Prostate gland (tissue), 2 donors: ENCODE results near the gene DSCAML1. TPM values are rescaled to one million over a fixed set of nuclear protein-coding genes. Genes with fewer than 3 reads are reported as not detected.

Experiments used
- DNase-seq: peaks from one replicate; pipeline ENCODE4 v3.0.0-alpha.2; 2019; ENCODE audit warnings: low spot score
- H3K27ac ChIP-seq, 2 donors: fragments of 200-600 bp; sonication (generic); 2 replicates each; pipeline ENCODE4 v1.5.1; 2017 to 2019
- H3K27me3 ChIP-seq: fragments of 200-600 bp; sonication (generic); replicated peaks from 2 replicates; pipeline ENCODE4 v1.5.1; 2019; ENCODE audit not compliant: insufficient read depth
- H3K36me3 ChIP-seq, 2 donors: fragments of 200-600 bp; sonication (generic); 1 replicate in 1 of 2; 2 replicates in 1 of 2; pipeline versions ENCODE4 v1.5.1 to v1.8.1; 2017 to 2019
- H3K4me1 ChIP-seq: fragments of 200-600 bp; sonication (generic); replicated peaks from 2 replicates; pipeline ENCODE4 v1.5.1; 2019
- H3K4me3 ChIP-seq, 2 donors: fragments of 200-600 bp; sonication (generic); 2 replicates each; pipeline ENCODE4 v1.5.1; 2017 to 2019
- H3K9me3 ChIP-seq: fragments of 200-600 bp; sonication (generic); 2 replicates; pipeline ENCODE4 v1.5.1; 2017
- CTCF ChIP-seq, 4 experiments: fragments of 200-600 bp in 2 of 4; fragments of 450-650 bp in 2 of 4; sonication (generic) in 2 of 4; IDR thresholded peaks; 1 replicate in 3 of 4; 2 replicates in 1 of 4; pipeline ENCODE4 v1.5.1; 2016 to 2019; ENCODE audit warnings: antibody characterized with exemption in 4 of 4, mild to moderate bottlenecking in 2 of 4, moderate library complexity in 2 of 4
- POLR2A ChIP-seq: fragments of 450-650 bp; IDR thresholded peaks from one replicate; pipeline ENCODE4 v1.6.1; 2016; ENCODE audit warnings: antibody characterized with exemption, mild to moderate bottlenecking
- POLR2AphosphoS5 ChIP-seq: sonication (generic); formaldehyde crosslinking; IDR thresholded peaks from one replicate; pipeline ENCODE4 v1.6.1; 2017; ENCODE audit warnings: antibody characterized with exemption
- WGBS: methylation state at CpG from one replicate; pipeline ENCODE4 v1.1.5; 2018; 5-methylcytosine and 5-hydroxymethylcytosine counted together
- intact Hi-C: fragments of 100-400 bp; cut with DNase I; formaldehyde crosslinking; loops from one replicate; pipeline ENCODE4 v1.14.2; 2022
- total RNA-seq, 2 donors: library from RNA; depleted of rRNA; stranded (reverse); fragments of >200 nt; gene quantifications; one replicate each; pipeline ENCODE4 v1.1.0, GENCODE V29; 2016

Gene DSCAML1
- total RNA-seq, 2 donors from 2014 or later: 0.14 to 2.8 TPM

- H3K36me3 ChIP-seq: peaks cover 5 to 8% of the 10 kb centered on the region in 2 donors
- H3K4me1 ChIP-seq: no peaks in the 10 kb centered on the region
- DNase-seq: no peak
- WGBS: 86% methylated on average over 10 of the region's 10 CpGs
- intact Hi-C loops: no loop called here
- no peak overlapping the region for H3K4me3 ChIP-seq
- TF ChIP-seq CTCF (IDR thresholded peaks at IDR 0.05): no peak
- TF ChIP-seq POLR2AphosphoS5: no peak
- TF ChIP-seq POLR2A: no peak
- no peak overlapping the region for H3K27ac ChIP-seq
- no peaks in the 10 kb centered on the region for H3K9me3 ChIP-seq
- no peaks in the 10 kb centered on the region for H3K27me3 ChIP-seq
These were observed 384.8 kb downstream of the DSCAML1 start for GRCh38 chr11:117412176-117412575.

DNA sequence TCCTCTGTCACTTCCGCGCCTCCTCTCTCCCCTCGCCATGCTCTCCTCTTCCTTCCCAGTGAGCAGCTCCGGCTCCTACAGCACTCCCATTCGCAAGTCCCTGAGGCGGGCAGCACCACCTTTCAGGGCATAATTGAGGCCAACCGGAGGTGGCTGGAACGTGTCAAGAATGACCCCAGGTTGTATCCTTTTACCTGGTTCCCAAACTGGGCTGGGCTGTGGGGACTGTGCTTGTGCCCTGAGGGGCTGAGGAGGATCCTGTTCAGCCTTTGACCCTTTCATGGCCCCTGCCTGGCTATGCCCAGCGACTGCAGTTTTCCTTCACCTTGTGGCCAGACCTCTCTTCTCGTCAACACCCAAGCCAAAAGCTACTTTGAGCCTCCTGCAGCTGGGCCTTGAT, 385.3 kb downstream of the DSCAML1 start:
- Histone ChIP-seq H3K27me3 (no peaks in the 10 kb centered on the region), H3K36me3 (peaks cover 5 to 8% of the 10 kb centered on the region in 2 donors), H3K4me1 (no peaks in the 10 kb centered on the region), H3K9me3 (no peaks in the 10 kb centered on the region), H3K27ac (no peak overlapping the region), H3K4me3 (no peak overlapping the region)
- intact Hi-C loops: no loop called here
- 82% methylated on average over 9 of the region's 10 CpGs for WGBS
- no peak for DNase-seq
- TF ChIP-seq POLR2A (no peak), CTCF (IDR thresholded peaks at IDR 0.05) (no peak), POLR2AphosphoS5 (no peak)

DNA sequence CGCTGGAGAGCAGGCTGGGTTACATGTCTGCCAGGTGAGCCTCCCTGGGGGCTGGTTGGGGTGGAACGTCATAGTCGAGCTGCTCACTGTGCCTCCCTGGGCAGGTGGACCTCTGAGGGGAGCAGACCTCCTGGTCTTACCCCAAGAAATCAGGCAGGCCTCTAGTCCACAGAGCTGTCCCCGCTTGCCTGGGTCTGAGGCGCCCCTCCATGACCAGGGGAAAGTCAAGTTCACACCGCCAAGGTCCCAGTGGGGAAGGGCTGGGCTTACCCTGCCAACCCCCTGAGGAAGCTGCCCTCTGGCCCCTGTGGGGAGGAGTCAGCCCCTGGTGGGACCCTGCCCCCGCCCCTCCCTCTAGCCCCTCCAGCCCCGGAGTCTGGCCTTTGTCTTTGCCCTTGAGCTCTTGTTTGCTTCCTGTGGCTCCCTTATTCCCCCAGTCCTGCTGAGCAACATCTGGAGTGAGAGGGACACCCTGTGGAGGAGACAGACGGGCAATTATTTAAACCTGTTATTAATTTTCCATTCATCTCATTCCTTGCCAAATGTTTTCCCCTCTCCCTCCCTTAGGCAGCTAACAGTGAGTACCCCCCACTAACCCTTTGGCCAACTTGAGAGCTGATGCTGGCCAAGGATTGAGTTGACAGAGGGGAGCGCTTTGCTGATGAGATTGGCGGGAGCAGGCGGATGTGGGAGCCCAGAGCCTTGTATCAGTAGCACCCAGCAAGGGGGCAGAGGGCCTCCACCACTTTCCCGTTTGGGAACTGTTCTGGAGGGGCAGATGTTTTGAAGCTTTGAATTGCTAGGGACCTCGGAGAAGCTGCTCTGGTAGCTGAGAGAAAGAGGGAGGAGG, 385.9 kb downstream of the DSCAML1 start:
- Histone ChIP-seq H3K27me3 (no peaks in the 10 kb centered on the region), H3K36me3 (peaks cover 5 to 8% of the 10 kb centered on the region in 2 donors), H3K4me3 (no peak overlapping the region), H3K4me1 (no peaks in the 10 kb centered on the region), H3K9me3 (no peaks in the 10 kb centered on the region), H3K27ac (no peak overlapping the region)
- no peak for TF ChIP-seq POLR2AphosphoS5
- no peak for TF ChIP-seq CTCF (IDR thresholded peaks at IDR 0.05)
- TF ChIP-seq POLR2A: no peak
- no peak for DNase-seq
- intact Hi-C loops: no loop called here
- 78% methylated on average over 13 of the region's 14 CpGs for WGBS

DNA sequence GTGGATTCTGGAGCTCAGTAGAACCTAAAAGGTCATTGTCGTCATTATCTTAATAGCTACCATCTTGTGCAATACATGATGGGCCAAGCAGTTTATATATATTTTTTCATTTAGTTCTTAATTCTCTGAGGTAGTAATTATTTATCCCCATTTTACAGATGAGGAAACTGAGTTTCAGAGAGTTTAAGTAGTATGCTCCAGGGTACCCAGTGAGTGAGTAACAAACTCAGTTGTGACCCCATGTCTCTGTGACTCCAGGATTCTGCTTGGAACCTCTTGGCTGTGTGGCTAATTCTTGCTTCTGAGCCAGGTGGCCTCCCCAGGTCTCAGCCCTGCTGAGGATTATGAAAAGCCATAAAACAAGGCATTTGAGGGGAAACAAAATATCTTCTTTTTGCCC, 386.8 kb downstream of the DSCAML1 start:
- WGBS: 100% methylated on average over 1 of the region's 1 CpG
- no peaks in the 10 kb centered on the region for H3K4me1 ChIP-seq
- no peaks in the 10 kb centered on the region for H3K27me3 ChIP-seq
- peaks cover 5 to 8% of the 10 kb centered on the region in 2 donors for H3K36me3 ChIP-seq
- TF ChIP-seq CTCF (IDR thresholded peaks at IDR 0.05) (no peak), POLR2AphosphoS5 (no peak), POLR2A (no peak)
- no peak for DNase-seq
- intact Hi-C loops: no loop called here
- H3K27ac ChIP-seq: no peak overlapping the region
- H3K4me3 ChIP-seq: no peak overlapping the region
- H3K9me3 ChIP-seq: no peaks in the 10 kb centered on the region

DNA sequence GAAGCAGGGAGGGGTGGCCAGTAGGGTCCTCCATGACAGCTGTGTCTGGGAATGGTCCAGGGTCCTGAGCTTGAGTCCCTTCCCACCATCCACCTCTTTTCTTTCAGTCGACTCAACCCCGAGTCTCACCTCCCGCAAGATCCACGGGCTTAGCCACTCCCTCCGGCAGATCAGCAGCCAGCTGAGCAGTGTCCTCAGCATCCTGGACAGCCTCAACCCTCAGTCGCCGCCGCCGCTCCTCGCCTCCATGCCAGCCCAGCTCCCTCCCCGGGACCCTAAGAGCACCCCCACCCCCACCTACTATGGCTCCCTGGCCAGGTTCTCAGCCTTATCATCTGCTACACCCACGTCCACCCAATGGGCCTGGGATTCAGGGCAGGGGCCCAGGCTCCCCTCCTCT, 387.5 kb downstream of the DSCAML1 start:
- H3K27me3 ChIP-seq: no peaks in the 10 kb centered on the region
- no peaks in the 10 kb centered on the region for H3K4me1 ChIP-seq
- 96% methylated on average over 12 of the region's 12 CpGs for WGBS
- TF ChIP-seq CTCF (IDR thresholded peaks at IDR 0.05): no peak
- TF ChIP-seq POLR2A: no peak
- TF ChIP-seq POLR2AphosphoS5: no peak
- intact Hi-C loops: no loop called here
- H3K4me3 ChIP-seq: no peak overlapping the region
- H3K27ac ChIP-seq: no peak overlapping the region
- no peak for DNase-seq
- H3K9me3 ChIP-seq: no peaks in the 10 kb centered on the region
- peaks cover 7 to 8% of the 10 kb centered on the region in 2 donors for H3K36me3 ChIP-seq
